HCEC 1CT (cell line): ENCODE results near the gene FRMD4A.
"Not testable (repeated sequence)": the region's sequence is repeated elsewhere in the genome, so short reads cannot be mapped to it uniquely, and the experiment has no call there.

Source experiments
- DNase-seq: peaks from one replicate; pipeline ENCODE4 v3.0.0-alpha.2; 2017

The FRMD4A gene

DNA sequence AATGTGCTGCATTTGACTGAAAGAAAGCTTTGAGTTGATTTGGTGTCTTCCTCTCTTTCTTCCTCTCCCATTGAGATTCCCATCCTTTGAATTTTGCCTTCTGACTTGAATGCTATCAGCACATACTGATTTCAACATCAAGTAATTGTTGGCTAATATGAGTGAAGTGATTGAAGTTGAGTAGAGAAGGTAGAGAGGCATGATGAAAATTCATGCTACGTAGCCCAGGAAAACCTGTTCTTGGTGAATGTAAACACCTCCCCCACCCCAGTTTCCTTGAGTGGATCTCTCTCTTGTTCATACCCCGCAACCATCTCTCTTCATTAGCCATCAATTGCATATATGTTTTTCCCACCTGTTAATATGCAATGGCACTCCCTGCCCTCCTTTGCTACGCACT, 193.3 kb downstream of the FRMD4A start:
- DNase-seq: no peak

DNA sequence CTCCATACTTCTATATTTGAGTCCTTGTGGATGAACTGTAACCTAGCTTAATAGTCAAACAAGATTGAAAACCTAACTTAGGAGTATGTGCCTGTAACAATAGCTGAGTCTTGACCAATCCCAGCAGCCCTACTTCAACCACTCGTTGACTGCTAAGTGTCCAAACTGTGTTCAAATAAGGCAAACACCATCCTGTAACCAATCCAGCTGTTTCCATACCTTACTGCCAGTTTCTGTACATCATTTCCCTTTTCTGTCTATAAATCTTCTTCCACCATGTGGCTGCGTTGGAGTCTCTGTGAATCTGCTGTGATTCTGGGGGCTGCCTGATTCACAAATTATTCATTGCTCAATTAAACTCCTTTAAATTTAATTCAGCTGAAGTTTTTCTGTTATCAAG, 195.5 kb downstream of the FRMD4A start:
- not testable (repeated sequence) for DNase-seq

DNA sequence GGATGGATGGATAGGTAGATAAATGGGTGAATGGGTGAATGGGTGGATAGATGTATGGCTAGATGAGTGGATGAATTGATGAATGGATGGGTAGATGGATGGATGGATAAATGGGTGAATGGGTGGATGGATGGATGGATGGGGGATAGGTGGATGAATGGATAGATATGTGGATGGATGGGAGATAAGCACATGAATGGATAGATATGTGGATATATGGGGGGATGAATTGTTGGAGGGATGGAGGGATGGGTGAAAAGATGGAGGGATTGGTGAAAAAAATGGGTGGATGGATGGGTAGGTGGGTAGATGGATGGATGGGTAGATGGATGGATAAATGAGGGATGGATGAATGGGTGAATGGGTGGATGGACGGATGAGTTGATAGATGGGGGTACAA, 196.4 kb downstream of the FRMD4A start:
- DNase-seq: no peak

GRCh38 chr10:14131261-14131960, 199.3 kb downstream of the FRMD4A start:
- no peak for DNase-seq

GRCh38 chr10:14129770-14130169, 201.0 kb downstream of the FRMD4A start:
- no peak for DNase-seq

- no peak for DNase-seq
Observed at GRCh38 chr10:14128519-14128918, 202.2 kb downstream of the FRMD4A start.

DNA sequence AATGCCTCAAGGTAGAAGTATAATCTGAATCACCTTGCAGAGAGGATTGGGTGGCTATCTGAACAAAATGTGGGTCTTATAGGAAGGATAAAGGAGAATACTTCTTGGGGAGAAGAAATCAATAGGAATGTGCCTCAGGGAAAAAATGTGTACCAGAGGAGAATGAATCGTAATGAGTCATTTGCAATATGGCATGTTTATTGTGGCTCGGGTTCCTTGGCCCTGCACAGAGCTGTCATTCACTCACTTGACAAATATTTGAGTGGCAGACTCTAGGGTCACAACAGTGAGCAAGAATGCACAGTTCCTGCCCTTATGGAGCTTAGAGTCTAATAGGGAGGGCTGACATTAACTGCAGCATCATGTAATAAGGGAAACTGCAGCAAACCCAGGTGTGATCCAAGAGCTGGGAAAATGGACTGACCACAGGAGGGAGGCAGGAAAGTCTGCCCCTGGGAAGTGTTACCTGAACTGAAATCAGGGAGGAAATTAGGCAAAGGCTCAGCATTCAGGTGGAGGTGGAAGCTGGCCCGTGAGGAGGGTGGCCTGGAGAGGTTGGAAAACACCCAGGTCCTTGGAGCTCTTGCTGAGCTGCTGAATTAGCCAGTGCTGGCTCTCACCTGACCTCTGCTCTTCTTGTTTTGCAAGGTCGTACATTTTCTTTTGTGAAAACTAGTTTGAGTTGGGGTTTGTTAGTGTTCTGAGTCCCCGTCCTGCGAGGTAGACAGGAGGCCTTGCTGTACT, 203.9 kb downstream of the FRMD4A start:
- DNase-seq: peak; percentile 67

- no peak for DNase-seq
Observed at GRCh38 chr10:14125564-14125963, 205.2 kb downstream of the FRMD4A start.

DNA sequence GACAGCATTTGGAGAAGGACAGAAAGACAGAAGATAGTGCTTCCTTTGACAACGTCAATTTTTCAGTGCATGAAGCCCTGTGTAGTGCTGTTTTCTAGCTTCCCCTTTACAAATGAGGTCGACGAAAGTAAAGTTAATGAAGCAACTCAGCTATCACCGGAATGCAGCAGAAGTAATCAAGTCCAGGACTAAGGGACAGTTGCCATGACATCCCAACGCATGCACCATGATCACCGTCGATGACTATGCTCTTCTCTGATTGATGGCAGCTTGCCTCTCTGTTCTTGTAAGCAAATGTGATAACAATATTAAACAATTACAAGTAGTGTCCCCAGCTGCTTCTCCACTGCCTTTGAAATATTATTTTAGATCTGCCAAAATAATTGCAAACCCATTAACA, 205.8 kb downstream of the FRMD4A start:
- DNase-seq: no peak

- DNase-seq: no peak
Observed at GRCh38 chr10:14123139-14123538, 207.6 kb downstream of the FRMD4A start.

GRCh38 chr10:14120812-14121211, 209.9 kb downstream of the FRMD4A start:
- no peak for DNase-seq

DNA sequence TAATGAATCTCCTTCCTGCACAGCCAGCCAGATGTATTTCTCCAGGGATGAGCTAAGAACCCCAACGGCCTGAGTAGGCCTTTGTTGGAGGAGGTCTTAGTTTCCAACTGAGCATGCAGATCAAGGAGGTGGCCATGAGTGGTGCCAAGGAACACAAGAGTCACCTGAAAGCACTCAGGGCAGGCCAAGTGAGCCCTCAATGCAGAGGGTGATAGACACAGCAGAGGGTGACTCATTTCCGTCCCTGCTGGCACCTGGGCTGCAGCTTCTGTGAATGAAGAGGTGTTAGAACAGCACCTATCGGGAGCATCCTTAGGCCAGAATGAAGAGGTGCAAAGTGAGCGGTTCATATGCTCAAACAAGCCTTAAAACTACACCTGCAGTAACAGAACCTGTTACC, 211.8 kb downstream of the FRMD4A start:
- no peak for DNase-seq

DNA sequence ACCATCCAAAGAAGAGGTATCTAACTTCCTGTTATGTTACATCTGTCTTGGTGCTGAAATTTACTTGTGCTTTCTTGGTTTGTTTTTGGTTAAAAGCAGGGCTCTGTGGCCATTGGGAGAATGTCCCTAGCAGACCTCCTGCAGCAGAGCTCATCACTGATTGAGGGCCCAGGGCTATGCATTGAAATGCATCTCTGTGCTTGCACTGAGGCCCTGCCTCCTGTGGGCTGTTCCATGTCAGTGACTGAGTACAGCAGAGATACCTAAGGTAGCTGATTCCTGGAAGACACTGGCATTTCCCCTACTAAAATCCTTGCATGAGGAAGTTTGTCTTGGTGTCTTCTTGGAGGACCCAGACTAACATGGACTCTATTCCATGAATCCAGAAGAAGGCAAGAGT, 213.9 kb downstream of the FRMD4A start:
- DNase-seq: no peak

GRCh38 chr10:14116021-14116420, 214.7 kb downstream of the FRMD4A start:
- DNase-seq: no peak

DNA sequence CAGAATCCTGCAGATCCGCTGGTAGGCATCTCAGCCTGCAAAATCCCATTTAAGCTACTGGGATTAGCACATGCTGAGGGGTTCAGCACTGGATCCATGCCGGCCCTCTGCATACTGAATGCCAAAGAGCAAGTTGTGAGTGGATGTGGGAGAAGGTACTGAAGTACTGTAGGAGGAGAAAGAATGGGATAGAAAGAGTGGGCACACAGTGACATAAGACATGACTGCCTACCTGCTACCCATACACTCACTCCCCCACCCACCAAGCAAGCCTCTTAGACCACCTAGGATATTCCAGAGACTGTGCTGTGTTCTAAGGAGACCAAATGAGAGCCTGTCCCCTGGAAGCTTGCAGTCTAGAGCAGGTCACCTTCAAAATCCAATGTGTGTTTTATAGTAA, 215.9 kb downstream of the FRMD4A start:
- no peak for DNase-seq

DNA sequence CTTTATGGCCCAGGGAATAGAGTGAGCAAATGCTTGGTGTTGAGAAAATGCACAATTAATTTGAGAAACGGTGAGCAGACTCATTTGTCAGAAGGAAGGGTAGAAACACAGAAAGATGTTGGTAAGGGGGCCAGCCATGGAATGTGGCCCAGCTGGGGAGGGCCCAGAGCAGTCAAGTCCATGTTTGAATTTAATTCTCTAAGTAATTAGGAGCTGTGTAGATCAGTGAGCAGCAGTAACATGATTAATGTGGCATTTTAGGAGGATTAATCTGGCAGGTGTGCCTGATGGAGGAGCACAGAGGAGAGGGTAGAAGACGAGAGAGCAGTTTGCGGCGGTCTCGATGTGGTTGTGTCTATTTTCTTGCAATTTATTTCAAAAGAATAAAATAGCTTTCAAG, 218.7 kb downstream of the FRMD4A start:
- DNase-seq: no peak

DNA sequence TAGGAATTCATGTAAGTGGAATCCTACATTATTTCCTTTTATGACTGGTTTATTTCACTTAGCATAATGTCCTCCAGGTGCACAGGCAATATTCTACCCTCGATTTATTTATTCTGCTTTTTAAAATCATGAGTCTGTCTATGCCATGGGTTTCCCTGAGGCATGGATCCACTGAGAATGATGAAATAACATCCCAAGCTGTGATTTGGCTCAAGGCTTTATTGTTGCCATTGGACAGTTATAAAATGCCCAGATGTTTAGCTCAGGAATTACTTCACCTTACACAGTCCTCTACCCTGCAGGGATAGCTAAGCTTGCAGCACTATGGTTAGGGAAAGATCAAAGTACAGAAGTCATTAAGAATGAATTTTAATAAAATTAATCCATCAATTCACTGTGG, 219.5 kb downstream of the FRMD4A start:
- no peak for DNase-seq

DNA sequence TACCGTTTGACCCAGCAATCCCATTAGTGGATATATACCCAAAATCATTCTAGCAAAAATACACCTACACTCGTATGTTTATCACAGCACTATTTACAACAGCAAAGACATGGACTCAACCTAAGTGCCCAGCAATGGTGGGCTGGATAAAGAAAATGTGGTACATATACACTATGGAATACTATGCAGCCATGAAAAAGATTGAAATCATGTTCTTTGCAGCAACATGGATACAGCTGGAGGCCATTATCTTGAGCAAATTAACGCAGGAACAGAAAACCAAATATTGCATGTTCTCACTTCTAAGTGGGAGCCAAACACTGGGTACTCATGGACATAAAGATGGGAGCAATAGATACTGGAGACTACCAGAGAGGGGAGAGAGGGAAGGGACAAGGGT, 223.9 kb downstream of the FRMD4A start:
- DNase-seq: no peak

GRCh38 chr10:14102056-14102455, 228.7 kb downstream of the FRMD4A start:
- peak; percentile 24 for DNase-seq

GRCh38 chr10:14099885-14100284, 230.8 kb downstream of the FRMD4A start:
- DNase-seq: no peak

DNA sequence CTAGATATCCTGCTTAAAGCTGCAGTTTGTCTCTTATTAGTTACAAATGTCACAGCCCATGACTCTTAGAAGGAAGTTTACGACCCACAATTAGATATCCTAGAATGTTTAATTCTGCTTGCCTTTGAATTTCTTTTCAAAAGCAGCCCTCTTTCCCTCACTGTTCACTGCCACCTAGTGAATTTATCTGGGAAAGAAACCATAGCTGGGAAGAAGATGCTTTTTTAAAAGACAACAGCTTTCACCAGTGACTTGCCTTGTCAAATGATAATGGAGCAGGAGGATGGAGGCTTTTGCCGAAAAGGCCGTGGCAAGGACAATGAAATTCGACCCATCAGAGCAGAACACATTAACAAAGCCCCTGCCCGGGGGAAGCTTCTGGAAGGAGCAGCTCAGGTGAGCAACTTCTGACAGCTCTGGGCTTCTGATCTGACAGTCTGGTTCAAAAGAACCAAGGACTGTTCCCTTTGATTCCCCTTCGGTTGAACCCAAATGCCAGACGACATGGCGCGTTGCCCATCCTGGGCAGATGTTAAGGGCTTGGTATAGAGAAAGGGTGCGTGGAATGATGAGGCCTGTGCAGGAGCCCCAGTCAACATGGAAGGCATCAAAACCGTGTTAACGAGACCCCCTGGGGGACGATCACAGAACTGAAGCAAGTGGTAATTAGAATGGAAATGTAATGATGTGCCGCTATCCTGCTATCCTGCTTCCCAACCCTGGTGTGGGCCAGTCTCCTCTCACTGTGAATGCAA, 236.8 kb downstream of the FRMD4A start:
- DNase-seq: peak; percentile 54

DNA sequence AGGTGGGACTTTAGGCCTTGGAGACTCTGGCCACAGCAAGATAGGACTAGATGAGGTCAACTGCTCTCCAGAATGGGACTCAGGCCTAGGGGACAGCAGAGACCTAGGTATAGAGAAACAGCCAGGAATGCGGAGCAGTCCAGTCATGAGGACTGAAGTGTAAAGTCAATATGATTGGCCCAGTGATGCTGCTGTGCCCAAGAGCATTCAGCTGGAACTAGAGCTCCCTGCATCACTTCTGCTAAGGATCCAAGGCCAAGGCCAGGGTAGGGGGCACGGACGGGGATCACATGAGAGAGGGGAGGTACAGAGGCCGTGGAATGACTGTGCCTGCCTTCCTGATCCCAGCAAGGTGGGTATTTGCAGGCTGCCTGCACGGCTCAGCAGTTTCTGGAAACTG, 237.9 kb downstream of the FRMD4A start:
- DNase-seq: no peak

DNA sequence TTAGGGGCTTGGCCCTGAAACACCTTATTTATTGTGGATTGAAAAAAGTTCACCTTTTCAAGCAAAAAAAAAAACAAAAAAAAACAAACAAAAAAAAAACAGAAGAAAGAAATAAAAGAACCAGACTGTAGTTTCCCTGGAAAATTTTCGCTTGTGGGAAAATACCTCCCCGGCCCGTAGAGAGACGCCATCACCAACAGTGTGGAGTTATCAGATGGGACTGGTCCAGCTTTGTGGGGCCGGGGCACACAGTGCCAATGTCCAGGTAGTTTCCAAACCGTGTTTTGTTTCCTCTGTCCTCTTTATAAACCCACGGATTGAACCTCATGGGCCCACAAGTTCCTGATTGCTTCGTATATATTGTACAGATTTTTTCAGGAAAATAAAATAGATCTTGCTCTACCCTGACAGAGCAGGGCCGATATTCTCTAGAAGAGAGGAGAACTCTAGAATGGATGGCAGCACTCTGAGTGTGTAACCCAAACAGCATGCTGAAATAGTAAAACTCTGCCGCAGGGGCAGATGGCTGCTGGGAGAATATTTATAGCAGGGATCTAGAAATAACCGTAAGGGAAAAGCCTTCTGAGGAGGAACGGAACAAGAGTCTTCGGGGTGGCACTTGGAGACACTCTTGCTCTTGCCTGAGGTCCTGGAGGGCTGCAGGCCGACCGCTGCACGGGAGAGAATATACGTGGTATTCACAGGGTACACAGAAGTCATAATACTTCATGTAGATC, 241.0 kb downstream of the FRMD4A start:
- DNase-seq: no peak
